H4 (cell line): Measurements from ENCODE around the gene PIBF1. TPM values are rescaled to one million over a fixed set of nuclear protein-coding genes. Genes with fewer than 3 reads are reported as not detected.
"Not testable (repeated sequence)": the region's sequence is repeated elsewhere in the genome, so short reads cannot be mapped to it uniquely, and the experiment has no call there.

Experiments
- DNase-seq: peaks from one replicate; pipeline ENCODE4 v3.0.0-alpha.2; 2015; ENCODE audit warnings: low spot score
- total RNA-seq: library from RNA; depleted of rRNA; stranded (reverse); fragments of >200 nt; shearing (Covaris generic); gene quantifications from 2 replicates; pipeline ENCODE4 v1.2.3, GENCODE V29; 2014; rRNA removed

Gene PIBF1, protein sequence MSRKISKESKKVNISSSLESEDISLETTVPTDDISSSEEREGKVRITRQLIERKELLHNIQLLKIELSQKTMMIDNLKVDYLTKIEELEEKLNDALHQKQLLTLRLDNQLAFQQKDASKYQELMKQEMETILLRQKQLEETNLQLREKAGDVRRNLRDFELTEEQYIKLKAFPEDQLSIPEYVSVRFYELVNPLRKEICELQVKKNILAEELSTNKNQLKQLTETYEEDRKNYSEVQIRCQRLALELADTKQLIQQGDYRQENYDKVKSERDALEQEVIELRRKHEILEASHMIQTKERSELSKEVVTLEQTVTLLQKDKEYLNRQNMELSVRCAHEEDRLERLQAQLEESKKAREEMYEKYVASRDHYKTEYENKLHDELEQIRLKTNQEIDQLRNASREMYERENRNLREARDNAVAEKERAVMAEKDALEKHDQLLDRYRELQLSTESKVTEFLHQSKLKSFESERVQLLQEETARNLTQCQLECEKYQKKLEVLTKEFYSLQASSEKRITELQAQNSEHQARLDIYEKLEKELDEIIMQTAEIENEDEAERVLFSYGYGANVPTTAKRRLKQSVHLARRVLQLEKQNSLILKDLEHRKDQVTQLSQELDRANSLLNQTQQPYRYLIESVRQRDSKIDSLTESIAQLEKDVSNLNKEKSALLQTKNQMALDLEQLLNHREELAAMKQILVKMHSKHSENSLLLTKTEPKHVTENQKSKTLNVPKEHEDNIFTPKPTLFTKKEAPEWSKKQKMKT
- total RNA-seq = 5.3 and 6.5 TPM in 2 replicates

DNA sequence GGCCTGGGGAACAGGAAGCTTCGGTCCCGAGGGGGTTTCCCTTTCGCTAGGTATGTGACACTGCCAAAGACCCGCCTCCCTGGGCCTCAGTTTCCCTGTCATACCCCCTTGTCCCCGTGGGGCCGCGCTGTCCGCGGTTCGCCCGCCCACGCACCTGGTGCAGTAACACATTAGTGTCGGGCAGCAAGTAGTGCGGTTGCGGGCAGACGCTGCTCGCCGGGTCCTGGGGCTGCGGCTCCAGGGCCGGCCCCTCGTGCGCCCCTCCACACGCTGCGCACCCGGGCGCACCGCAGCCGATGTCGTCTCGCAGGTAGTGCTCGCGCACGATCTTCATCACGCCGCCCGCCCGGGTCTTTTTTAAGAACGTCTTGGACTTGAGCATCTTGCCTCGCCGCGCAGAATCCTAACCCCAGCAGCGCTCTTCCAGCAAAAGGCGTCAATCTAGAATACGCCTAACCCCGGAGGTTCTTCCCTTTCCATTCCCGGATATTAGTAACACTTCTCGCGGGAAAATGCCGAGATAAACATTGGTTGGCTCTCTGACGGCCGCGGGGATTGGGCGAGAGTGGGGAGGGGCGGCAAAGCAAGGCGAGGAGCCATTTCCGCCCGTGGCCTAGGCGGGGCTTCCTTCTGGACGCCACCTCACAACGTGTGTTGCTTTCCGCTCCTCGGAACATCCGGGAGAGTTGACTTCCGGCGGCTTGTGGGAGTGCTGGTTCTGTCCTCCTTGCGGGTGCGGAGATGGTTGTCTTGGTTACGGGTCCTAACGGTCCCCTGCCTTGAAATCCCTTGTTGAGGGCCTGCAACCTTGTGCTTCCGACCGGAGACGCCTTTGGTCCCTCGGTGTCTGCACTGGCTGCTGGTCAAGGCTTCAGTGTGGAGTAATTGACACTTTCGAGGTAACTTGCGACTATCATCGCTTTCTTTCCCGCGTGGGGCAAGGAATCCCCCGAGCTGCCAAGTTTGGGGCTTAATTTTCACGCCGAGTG is at the start of gene PIBF1, which contains the start of gene DIS3:
TSS of gene PIBF1 (plus strand) at position 683 of the 989 bp plus-strand sequence. CDS start 1,337 bp downstream, outside the sequence.
TSS of gene DIS3 (minus strand) at position 450 of the 989 bp plus-strand sequence. CDS start at position 382, 68 bp downstream.
- DNase-seq = peak; percentile 95

DNA sequence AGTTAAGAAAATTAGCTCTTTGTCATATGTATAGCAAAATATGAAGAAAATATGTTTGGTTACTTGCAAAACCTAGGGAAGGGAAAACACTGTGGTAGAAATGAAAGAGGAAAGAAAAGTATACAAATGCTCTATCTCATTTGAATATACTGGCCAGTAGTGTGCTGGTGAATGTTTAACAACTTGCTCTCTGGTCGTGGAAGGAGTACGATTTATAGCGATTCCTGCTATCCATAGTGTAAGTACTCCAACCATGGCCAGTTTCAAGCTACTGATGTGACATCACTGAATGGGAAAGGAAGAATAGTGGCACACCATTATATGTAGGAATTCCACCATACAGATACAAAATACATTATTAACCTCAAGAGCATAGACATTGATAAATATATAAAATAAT is 44.9 kb upstream of the PIBF1 start:
- no peak for DNase-seq

DNA sequence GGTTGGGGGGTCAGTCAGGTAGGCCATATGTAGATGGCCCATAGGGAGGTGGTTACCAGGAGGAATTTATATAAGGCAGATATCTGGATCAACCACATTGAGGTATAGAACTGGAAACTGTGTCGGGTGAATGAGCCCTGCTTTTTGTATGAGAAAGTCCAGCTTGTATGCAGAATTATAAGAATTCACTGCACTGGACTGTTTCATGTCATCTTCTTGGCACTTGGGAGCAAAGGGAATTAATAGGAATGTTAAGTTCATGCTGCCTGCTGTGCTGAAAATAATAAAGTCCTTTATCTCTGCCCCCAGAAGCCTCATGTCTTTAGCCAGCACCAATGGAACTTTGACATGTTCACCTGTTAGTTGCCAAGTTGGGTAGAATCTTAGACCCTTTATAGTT is 41.9 kb upstream of the PIBF1 start:
- no peak for DNase-seq

DNA sequence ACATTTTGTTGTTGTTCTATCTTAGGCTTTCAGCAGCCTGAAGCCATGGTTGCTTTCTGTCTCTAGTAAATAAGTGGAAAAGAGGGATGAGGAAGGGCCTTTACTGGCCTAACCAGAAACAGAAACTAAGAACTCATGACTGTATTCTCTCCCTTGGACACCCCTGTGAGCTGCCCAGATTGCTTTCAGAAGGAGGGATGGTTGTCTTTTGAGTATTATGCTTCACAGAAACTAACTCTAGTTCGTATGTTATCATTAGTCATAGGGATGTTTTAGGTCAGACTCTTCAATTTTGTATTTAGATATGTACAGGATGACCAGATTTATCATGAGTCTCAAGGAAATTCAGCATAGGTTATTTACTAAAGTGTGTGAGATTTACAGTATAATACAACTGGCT is 36.7 kb upstream of the PIBF1 start:
- no peak for DNase-seq

DNA sequence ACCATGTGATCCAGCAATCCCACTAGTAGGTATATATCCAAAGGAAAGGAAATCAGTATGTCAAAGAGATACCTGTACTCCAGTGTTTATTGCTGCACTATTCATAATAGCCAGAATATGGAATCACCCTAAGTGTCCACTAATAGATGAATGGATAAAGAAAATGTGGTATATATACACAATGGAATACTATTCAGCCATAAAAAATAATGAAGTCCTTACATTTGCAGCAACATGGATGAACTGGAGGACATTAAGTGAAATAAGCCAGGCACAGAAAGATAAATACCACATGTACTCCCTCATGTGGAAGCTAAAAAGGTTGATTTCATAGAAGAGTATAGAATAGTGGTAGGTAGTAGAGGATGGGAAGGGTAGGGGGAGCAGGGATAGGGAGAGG is 30.7 kb upstream of the PIBF1 start:
- DNase-seq = no peak

DNA sequence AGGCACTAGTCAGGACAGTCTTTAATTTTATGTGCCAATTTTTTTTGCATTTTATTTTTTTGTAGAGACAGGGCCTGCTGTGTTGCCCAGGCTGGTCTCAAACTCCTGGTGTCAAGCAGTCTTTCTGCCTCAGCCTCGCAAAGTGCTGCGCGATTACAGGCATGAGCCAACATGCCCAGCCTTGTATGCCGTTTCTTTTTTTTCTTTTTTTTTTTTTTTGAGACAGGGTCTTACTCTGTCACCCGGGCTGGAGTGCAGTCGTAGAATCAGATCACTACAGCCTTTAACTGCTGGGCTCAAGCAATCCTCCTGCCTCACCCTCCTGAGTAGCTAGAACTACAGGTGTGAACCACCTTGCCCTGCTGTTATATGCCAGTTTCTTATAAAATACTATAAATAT is 27.8 kb upstream of the PIBF1 start:
- DNase-seq = no peak

DNA sequence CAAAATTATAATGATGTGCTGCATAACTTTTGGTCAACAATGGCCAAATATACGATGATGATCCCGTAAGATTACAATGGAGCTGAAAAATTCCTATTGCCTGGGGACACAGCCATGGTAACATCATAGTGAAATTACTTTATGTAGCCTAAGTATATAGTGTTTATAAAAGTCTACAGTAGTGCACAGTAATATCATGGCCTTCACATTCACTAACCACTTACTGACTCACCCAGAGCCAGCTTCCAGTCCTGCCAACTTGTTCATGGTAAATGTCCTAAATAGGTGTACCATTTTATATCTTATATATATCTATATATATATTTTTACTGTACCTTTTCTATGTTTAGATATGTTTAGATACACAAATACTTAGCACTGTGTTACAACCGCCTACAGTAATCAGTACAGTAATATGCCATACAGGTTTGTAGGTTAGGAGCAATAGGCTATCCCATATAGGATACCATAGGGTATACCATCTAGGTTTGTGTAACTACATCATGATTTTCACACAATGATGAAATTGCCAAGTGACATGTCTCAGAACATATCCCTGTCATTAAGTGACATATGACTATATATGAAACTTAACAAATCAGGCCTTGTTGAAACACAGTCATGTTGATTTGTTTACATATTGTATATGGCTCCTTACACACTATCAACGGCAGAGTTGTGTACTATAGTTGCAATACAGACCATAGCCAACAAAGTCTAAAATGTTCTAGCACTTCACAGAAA is 24.0 kb upstream of the PIBF1 start:
- no peak for DNase-seq

DNA sequence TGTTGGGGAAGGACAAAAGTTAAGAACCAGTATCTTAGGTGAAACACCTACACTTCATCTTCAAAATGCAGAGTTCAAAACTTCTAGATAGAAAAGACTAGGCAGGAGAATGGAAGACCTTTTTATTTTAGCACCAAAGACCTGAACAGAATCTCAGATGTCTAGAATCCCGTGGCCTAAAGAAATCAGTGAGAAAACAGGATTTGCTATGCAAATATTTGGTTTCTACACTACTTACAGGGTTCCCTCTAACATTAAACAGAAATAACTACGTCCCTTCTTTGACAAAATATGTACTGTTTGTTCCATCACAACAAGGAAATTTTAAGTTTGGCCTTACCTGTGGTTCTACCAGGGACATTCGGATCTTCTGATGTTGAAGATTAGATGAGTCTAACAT is 21.7 kb upstream of the PIBF1 start:
- no peak for DNase-seq

DNA sequence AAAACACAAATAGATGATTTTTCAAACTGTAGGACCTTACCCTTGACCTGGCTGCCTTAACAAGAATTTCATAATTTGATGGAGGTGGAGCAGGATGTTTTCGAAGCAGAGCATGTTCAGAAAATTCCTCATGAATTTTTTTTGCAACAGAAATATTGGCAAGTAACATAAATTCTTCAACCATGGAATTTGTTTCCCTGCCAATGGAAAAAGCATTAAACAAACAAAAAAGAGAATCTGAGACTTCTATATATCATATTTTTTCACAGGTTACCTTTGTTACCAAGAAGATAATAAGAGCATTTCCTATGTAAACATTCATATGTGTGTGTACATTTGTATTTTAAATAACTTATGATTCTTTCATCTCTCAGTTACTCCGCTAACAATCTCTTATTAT is 18.5 kb upstream of the PIBF1 start:
- DNase-seq = no peak

DNA sequence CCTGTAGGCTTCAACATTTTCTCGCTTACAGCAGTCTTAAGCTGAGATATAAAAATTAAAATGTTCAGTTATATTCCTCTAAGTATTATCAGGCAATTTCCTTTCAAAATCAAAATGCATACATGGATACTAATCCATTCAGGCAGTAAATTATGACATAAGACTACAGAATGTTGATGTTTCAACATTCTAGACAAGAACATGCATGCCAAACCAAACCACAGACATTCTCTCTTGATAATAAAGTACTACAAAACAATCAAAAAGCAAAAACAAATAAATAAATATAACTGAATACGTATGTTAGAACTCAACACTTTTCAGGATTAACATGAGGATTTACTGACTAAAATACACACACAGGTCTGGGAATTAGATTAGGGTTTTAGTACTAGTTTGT is 7.9 kb upstream of the PIBF1 start:
- DNase-seq = no peak

DNA sequence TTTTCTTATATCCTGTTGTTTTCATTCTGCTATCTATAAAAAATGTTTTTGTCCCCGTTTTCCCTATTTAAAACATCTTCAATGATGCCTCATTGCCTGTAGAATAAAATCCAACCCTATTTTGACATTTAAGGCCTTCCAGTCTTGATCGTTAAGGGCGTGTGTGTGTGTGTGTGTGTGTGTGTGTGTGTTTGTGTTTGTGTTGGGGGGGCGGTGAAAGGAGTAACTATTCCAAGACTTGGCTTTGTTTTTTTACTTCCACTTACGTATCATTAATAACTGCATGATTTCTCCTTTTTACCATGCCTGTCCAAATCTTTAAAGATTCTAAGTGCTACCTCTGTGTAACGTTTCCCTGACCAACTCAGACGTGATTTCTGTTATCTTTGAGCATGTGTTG is 784 bp downstream of the PIBF1 start:
- no peak for DNase-seq

DNA sequence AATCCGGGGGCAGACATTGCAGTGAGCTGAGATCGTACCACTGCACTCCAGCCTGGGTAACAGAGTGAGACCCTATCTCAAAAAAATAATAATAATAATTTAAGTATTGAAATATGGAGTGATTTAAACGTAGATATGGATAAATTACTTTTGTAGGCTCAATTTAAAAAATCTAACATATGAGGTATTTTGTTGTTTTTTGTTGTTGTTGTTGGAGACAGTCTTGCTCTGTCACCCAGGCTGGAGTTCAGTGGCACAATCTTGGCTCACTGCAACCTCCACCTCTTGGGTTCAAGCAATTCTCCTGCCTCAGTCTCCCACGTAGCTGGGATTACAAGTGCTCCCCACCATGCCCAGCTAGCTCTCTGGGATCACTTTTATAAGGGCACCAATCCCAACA is 2.7 kb downstream of the PIBF1 start:
- DNase-seq = not testable (repeated sequence)

DNA sequence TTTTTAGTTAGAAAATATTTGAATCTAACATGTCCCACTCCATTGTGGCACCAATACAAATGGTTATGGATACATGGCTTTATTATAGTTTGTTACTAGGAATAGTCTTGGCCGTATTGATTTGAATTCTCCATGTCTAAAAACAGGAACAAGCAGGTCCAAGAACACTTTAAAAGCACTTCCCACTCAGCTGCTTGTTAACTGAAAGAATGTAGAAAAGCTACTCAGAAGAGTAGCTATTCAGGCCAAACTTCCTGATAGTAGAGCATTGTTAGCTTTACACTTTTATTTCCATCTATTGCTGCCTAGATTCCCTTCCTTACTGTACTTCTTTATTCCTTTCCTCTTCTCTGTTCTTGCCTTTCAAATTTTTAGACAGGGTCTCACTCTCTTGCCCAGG is 6.9 kb downstream of the PIBF1 start:
- DNase-seq = no peak

DNA sequence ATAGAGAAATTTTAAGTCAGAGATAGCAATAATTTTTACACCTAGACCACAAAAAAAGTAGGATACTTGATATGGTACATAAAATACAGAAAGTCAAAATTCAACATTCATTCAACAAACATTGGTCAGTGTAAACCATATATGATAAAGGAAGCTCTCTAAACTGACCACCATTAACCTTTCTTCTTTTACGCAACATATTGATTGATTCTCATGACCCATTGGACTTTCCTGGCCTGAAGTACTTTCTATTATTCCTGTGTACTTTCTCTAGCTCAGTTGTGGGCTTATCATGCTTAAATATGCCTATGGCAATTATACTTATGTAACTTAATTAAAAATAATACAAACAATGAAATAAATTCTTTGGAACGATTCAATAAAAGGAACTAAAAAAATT is 10.7 kb downstream of the PIBF1 start:
- DNase-seq = no peak

DNA sequence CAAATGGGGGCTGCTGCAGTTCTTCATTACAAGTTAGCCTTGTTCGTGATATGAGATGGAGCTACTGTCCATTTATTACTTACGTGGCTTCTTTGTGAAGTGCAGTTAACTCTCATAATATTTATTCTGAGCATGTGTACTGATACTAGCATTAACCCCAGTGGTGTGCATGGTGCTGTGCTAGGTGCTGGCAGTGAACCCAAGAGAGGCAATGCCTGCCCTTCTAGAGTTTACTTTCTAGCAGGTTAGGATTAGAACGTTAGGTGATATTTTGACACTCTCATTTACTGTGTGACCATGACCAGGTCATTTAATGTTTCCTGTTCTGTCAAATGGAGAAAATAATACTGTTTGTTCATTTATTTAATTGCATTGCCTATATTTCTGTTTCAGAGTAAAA is 16.9 kb downstream of the PIBF1 start:
- no peak for DNase-seq

DNA sequence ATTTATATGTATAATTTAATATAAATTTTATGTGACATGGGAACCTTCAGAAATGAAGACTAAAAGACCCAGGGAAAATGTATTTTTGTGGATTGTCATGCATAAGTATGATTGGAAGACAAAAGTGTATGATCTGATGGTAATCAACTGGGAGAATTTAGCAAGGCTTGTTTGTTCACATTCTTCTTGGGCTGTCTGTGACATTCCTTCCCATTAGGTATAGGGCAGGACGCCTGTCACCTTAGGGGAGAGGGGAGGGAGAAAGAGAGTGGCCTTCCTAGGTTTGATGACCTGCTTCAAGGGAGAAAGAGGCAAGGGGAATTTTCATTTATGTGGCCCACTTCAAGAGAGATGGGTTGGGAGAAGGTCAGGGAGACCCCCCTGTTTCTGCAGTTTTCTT is 22.4 kb downstream of the PIBF1 start:
- DNase-seq = no peak

DNA sequence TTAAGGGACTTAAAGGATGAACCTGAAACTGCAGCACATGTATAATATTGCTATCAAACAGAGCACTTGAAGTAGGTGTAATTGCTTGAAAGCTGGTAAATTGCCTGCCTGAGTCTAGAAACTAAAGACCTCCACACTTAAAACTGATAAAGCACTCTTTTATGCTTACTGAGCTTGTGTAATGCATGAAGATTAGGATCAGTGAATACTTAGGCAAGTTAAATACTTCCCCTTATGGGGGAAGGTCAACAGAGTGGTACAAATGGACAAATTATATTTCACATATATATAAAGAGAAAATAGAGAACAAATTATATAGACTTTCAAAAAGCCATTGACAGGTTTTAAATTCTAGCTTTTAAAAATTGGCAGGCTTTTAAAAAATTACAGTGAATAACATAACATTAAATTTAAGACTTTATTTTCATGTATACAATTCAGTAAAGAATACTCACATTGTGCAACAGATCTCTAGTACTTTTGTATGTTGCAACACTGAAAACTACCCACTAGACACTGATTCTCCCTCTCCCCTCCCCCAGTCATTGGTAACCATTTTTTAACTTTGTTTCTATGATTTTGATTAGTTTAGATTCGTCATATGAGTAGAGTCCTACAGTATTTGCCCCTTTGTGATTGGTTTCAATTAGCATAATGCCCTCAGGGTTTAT is 23.9 kb downstream of the PIBF1 start:
- DNase-seq = no peak

DNA sequence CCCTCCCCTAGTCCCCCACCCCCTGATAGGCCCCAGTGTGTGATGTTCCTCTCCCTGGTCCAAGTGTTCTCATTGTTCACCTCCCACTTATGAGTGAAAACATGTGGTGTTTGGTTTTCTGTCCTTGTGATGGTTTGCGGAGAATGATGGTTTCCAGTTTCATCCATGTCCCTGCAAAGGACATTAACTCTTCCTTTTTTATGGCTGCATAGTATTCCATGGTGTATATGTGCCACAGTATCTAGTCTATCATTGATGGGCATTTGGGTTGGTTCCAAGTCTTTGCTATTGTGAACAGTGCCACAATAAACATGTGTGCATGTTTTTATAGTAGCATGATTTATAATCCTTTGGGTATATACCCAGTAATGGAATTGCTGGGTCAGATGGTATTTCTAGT is 24.6 kb downstream of the PIBF1 start:
- DNase-seq = not testable (repeated sequence)

DNA sequence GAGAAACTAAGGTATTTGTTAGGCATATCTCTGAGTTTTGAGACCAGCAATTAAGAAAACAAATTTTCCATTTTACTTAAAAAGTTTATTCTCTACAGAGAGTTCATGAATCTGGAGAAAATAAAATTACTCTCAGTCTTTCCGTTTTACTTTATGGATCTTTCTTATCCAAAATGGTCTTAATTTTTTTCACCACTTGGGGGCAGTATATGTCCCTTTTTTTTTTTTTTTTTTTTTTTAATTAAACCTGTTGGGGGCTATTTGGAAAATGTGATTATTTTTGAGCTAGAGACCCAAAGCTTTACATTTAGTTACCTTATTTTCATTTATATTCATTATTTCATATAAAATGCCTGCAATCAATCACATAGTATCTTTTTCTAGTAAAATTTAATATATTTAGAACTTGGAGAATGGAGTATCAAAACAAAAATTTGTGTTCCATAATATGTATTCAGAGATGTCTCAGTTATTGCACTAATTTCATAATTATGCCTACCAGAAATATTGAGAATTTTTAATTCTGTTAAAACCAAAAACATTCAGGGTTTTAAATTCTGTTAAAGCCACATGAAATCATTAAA is 27.1 kb downstream of the PIBF1 start:
- no peak for DNase-seq
